Epidermal melanocyte (primary cell): ENCODE results near the gene DONSON.

Experiments used
- DNase-seq: peaks from one replicate; pipeline ENCODE4 v3.0.0; 2011; ENCODE audit warnings: low spot score; ENCODE audit not compliant: insufficient read length

DONSON gene

GRCh38 chr21:33541756-33542639, 46.5 kb downstream of the DONSON start, which contains the start of gene GART:
TSS of gene GART (minus strand) at chr21:33542117. CDS start at chr21:33539315, 2,802 bp downstream.
- peak; percentile 44 for DNase-seq

GRCh38 chr21:33541105-33541711, 47.3 kb downstream of the DONSON start:
- no peak for DNase-seq

- DNase-seq, result no peak
Measured at GRCh38 chr21:33540711-33541104, 47.8 kb downstream of the DONSON start.

GRCh38 chr21:33539616-33540015, 48.9 kb downstream of the DONSON start:
- no peak for DNase-seq

- no peak for DNase-seq
Measured at GRCh38 chr21:33537212-33537611, 51.3 kb downstream of the DONSON start.

- no peak for DNase-seq
Measured at GRCh38 chr21:33531007-33531406, 57.5 kb downstream of the DONSON start.
